Measurements from ENCODE around the gene TCTA. TPM values are rescaled to one million over a fixed set of nuclear protein-coding genes. Genes with fewer than 3 reads are reported as not detected.

TCTA gene
- total RNA-seq, 1 experiment from 2014 or later = 22.3 TPM

DNA sequence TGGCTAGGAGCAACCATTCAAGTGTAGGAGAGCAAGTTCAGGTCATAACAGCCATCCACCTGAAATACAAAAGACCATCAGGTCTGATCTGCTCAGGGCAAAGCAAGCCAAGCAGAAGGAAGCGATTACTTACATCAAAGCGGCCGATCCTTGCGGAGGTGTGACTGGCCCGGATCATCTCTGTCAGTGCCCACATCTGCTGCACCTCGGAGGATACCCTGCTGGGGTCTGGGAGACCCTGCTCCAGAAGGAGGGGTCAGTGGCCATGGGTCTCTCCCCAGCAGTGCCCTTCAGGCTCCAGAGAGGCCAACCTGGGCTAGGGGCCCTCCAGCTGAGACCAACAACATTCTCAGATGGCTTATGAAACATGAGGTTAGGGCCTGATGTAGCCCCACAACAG, 12.6 kb downstream of the TCTA start:
- no peak for DNase-seq
- H3K9me3 ChIP-seq = no peaks in the 10 kb centered on the region
- H3K4me3 ChIP-seq = no peak overlapping the region

GRCh38 chr3:49427586-49427985, 15.4 kb downstream of the TCTA start:
- Histone ChIP-seq H3K9me3 (no peaks in the 10 kb centered on the region), H3K27me3 (no peaks in the 10 kb centered on the region), H3K4me3 (no peak overlapping the region), H3K36me3 (no peaks in the 10 kb centered on the region)
- no peak for DNase-seq

More for the DNA sequence above, 12.6 kb downstream of the TCTA start:
- Histone ChIP-seq H3K36me3 (no peaks in the 10 kb centered on the region), H3K27me3 (no peaks in the 10 kb centered on the region)

GRCh38 chr3:49428752-49429080, 16.5 kb downstream of the TCTA start:
- Histone ChIP-seq H3K27me3 (no peaks in the 10 kb centered on the region), H3K4me3 (peak overlapping the region; percentile 65), H3K9me3 (no peaks in the 10 kb centered on the region), H3K36me3 (no peaks in the 10 kb centered on the region)
- no peak for DNase-seq

DNA sequence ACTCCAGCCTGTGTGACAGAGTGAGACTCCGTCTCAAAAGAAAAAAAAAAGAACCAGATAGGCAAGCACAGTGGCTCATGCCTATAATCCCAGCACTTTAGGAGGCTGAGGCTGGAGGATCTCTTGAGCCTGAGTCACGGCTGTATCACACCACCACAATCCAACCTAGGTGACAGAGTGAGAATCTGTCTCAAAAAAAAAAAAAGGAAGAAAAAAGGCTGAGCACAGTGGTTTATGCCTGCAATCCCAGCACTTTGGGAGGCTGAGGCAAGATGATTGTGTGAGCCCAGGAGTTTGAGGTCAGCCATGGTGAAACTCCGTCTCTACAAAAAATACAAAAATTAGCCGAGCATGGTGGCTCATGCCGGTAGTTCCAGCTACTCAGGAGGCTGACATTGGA, 22.5 kb downstream of the TCTA start:
- Histone ChIP-seq H3K36me3 (no peaks in the 10 kb centered on the region), H3K4me3 (no peak overlapping the region), H3K27me3 (no peaks in the 10 kb centered on the region), H3K9me3 (no peaks in the 10 kb centered on the region)
- DNase-seq = no peak

GRCh38 chr3:49445391-49445790, 33.2 kb downstream of the TCTA start:
- no peaks in the 10 kb centered on the region for H3K36me3 ChIP-seq
- no peaks in the 10 kb centered on the region for H3K9me3 ChIP-seq
- H3K27me3 ChIP-seq = no peaks in the 10 kb centered on the region
- DNase-seq = no peak
- no peak overlapping the region for H3K4me3 ChIP-seq

DNA sequence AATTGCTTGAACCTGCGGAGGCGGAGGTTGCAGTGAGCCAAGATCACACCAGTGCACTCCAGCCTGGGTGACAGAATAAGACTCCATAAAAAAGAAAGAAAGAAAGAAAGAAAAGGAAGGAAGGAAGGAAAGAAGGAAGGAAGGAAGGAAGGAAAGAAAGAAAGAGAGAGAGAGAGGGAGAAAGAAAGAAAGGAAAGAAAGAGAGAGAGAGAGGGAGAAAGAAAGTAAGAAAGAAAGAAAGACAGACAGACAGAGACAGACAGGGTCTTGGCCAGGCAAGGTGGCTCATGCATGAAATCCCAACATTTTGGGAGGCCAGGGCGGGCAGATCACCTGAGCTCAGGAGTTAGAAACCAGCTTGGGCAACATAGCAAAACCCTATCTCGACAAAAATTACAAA, 41.4 kb downstream of the TCTA start:
- no peaks in the 10 kb centered on the region for H3K36me3 ChIP-seq
- H3K4me3 ChIP-seq = no peak overlapping the region
- DNase-seq = no peak
- no peaks in the 10 kb centered on the region for H3K9me3 ChIP-seq
- no peaks in the 10 kb centered on the region for H3K27me3 ChIP-seq

GRCh38 chr3:49454458-49454857, 42.2 kb downstream of the TCTA start:
- DNase-seq = no peak
- Histone ChIP-seq H3K4me3 (no peak overlapping the region), H3K36me3 (no peaks in the 10 kb centered on the region), H3K9me3 (no peaks in the 10 kb centered on the region), H3K27me3 (no peaks in the 10 kb centered on the region)

- no peak for DNase-seq
- Histone ChIP-seq H3K9me3 (no peaks in the 10 kb centered on the region), H3K27me3 (no peaks in the 10 kb centered on the region), H3K36me3 (no peaks in the 10 kb centered on the region), H3K4me3 (no peak overlapping the region)
Measured at GRCh38 chr3:49454898-49455681, 42.9 kb downstream of the TCTA start.

GRCh38 chr3:49456466-49456865, 44.2 kb downstream of the TCTA start:
- H3K36me3 ChIP-seq = no peaks in the 10 kb centered on the region
- no peaks in the 10 kb centered on the region for H3K9me3 ChIP-seq
- no peaks in the 10 kb centered on the region for H3K27me3 ChIP-seq
- DNase-seq = no peak
- no peak overlapping the region for H3K4me3 ChIP-seq

- no peak for DNase-seq
- Histone ChIP-seq H3K36me3 (no peaks in the 10 kb centered on the region), H3K4me3 (no peak overlapping the region)
Measured at GRCh38 chr3:49460188-49460890, 48.1 kb downstream of the TCTA start.

DNA sequence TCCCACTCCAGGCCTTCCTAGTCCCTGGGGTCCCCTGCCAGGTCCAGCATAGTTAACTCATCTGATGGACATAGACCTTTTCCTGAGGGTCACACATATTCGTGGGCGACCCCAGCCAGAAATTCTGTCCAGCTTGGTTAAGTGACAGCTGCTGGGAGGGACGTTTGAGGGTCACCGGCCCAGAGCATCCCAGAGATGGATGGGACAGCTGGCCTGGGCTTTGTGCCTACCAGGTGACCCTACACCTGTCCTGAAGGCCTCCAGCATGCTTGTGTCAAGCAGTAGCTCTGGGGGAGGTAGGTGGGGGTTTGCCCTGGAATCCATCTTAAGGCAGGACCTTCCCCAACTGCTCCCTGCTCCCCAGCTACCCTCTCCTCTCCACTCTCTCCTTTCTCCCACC, 48.7 kb downstream of the TCTA start:
- no peak for DNase-seq
- H3K4me3 ChIP-seq = no peak overlapping the region
- no peaks in the 10 kb centered on the region for H3K36me3 ChIP-seq
- H3K9me3 ChIP-seq = no peaks in the 10 kb centered on the region
- no peaks in the 10 kb centered on the region for H3K27me3 ChIP-seq

More at GRCh38 chr3:49460188-49460890, 48.1 kb downstream of the TCTA start:
- Histone ChIP-seq H3K27me3 (no peaks in the 10 kb centered on the region), H3K9me3 (no peaks in the 10 kb centered on the region)

DNA sequence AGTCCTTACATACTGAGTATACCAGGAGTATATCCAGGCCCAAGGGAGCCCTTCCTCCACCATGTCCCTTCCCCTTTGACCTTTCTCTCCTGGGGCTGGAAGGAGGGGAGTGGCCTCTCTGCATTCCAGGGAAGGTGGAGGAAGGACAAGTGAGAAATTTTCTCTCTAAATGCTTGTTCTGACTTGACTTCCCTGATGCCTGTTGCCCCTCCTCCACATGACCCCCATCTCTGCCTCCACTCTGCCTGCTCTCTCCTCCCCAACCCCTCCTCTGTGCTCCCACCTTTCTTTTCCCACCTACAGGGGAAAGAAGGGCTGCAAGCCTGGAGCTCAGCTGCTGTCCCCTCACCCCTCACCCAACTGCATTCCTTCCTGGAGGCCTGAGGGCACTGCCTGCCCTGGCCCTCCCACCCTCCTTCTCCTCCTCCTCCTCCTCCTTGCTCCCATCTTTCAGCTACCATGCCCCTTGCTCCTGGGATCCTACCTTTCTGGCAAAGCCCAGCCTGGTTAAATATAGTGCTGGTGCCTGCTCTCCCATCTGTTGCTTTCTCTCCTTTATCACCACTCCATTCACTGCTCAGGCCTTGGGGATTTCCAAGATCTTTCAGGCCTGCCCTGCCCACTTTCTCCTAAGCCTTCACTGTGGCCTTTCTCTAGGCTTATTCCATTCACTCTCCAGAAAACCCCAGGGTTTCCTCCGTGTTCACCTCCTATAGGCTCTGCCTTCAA, 49.4 kb downstream of the TCTA start:
- no peak overlapping the region for H3K4me3 ChIP-seq
- H3K9me3 ChIP-seq = no peaks in the 10 kb centered on the region
- no peaks in the 10 kb centered on the region for H3K36me3 ChIP-seq
- DNase-seq = no peak
- H3K27me3 ChIP-seq = no peaks in the 10 kb centered on the region

GRCh38 chr3:49462222-49462621, 50.0 kb downstream of the TCTA start:
- no peaks in the 10 kb centered on the region for H3K36me3 ChIP-seq
- no peaks in the 10 kb centered on the region for H3K9me3 ChIP-seq
- H3K4me3 ChIP-seq = no peak overlapping the region
- no peak for DNase-seq
- H3K27me3 ChIP-seq = no peaks in the 10 kb centered on the region

- Histone ChIP-seq H3K27me3 (no peaks in the 10 kb centered on the region), H3K36me3 (no peaks in the 10 kb centered on the region), H3K9me3 (no peaks in the 10 kb centered on the region), H3K4me3 (no peak overlapping the region)
- no peak for DNase-seq
Measured at GRCh38 chr3:49465270-49466034, 53.2 kb downstream of the TCTA start.

Measured in MG63 (cell line).